ENCODE data around the gene TPRN.

TPRN gene

GRCh38 chr9:137158625-137159024, 41.9 kb downstream of the TPRN start:
- DNase-seq, result no peak

GRCh38 chr9:137157618-137158415, 42.7 kb downstream of the TPRN start:
- DNase-seq, result no peak

DNA sequence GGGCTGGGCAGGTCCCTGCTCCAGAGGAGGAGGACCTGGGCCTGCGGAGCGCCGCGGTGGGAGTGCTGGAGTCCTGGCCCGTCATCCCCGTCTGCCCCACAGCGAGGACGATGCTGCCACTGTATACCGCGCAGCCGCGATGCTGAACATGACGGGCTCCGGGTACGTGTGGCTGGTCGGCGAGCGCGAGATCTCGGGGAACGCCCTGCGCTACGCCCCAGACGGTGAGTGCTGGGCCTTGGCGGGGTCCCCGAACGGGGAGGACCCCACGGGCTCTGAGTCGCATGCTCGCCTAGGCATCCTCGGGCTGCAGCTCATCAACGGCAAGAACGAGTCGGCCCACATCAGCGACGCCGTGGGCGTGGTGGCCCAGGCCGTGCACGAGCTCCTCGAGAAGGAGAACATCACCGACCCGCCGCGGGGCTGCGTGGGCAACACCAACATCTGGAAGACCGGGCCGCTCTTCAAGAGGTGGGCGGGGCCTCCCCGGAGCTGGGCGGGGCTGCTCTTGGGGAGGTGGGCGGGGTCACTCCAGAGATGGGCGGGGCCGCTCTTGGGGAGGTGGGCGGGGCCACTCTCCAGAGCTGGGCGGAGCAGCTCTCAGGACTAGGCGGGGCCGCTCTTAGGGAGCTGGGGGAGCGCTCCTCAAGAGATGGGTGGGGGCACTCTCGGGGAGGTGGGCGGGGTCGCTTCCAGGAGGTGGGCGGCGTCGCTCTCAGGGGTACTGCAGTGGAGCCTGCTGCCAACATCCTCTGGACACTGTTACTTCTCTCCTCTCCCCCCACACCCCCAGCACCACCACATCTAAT, 43.8 kb downstream of the TPRN start:
- no peak for DNase-seq

DNA sequence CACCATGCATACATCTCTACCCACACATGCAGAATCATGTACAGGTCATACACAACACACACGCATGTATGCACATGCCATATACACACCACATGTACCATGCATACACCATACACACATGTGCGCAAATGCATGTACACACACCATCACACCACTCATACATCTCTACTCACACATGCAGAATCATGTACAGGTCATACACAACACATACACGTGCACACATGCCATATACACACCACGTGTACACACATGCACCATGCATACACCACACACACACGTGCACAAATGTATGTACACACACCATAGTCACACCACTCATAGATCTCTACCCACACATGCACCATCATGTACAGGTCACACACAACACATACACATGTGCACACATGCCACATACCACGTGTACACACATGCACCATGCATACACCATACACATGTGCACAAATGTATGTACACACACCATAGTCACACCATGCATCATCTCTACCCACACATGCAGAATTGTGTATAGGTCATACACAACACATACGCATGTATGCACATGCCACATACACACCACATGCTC, 47.6 kb downstream of the TPRN start:
- no peak for DNase-seq

DNA sequence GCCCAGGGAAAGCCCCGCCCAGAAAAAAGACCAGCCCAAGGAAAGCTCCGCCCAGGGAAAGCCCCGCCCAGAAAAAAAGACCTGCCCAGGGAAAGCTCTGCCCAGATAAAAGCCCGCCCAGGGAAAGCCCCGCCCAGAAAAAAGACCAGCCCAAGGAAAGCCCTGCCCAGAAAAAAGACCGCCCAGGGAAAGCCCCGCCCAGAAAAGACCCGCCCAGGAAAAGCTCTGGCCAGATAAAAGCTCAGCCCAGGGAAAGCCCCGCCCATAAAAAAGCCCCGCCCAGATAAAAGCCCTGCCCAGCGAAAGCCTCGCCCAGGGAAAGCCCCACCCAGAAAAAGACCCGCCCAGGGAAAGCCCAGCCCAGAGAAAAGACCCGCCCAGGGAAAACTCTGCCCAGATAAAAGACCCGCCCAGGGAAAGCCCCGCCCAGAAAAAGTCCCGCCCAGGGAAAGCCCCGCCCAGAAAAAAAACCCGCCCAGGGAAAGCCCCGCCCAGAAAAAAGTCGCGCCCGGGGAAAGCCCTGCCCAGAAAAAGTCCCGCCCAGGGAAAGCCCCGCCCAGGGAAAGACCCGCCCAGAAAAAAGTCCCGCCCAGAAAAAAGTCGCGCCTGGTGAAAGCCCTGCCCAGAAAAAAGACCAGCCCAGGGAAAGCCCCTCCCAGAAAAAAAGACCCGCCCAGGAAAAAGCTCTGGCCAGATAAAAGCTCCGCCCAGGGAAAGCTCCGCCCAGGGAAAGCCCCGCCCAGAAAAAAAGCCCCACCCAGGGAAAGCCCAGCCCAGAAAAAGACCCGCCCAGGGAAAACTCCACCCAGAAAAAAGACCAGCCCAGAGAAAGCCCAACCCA, 49.7 kb downstream of the TPRN start:
- DNase-seq, result no peak

GRCh38 chr9:137149942-137150616, 50.5 kb downstream of the TPRN start:
- no peak for DNase-seq

DNA sequence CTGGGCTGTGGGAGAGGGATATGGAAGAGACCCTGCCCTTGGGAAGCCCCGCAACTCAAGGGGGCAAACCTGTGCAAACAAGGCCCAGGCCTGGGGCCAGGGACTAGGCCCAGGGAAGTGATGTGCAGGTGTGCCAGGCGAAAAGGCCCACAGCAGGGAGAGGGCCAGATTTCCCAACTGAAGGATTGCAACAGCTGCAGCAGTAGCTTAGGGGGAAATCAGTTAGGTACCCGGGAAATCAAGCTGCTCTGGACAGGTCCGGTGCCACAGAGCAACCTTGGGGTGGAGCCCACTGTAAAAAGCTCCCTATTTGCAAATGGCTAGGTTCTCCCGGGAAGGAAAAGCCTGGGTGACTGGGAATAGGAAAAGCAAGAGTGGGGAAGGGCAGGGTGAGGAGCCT, 51.2 kb downstream of the TPRN start:
- no peak for DNase-seq

DNA sequence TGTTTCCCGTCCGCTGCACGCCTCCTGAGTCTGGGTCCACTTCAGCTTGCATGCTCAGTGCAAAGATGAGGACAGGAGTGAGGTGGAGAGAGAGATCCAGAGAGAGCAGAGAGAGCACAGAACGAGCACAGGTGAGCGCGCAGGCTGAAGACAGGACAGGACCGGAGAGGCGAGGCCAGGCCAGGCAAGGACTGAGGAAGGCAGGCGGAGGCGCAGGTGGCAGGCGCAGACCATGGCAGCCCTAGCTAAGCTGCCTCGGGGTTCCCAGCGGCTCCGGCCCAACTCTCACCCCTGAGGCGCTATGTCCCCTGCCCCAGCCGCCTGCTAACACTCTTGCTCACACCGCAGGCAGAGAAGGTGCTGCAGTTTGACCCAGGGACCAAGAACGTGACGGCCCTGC, 51.9 kb downstream of the TPRN start:
- no peak for DNase-seq

GRCh38 chr9:137148242-137148641, 52.3 kb downstream of the TPRN start:
- no peak for DNase-seq

GRCh38 chr9:137147793-137148160, 52.8 kb downstream of the TPRN start:
- no peak for DNase-seq

GRCh38 chr9:137147091-137147792, 53.3 kb downstream of the TPRN start:
- DNase-seq, result no peak

DNA sequence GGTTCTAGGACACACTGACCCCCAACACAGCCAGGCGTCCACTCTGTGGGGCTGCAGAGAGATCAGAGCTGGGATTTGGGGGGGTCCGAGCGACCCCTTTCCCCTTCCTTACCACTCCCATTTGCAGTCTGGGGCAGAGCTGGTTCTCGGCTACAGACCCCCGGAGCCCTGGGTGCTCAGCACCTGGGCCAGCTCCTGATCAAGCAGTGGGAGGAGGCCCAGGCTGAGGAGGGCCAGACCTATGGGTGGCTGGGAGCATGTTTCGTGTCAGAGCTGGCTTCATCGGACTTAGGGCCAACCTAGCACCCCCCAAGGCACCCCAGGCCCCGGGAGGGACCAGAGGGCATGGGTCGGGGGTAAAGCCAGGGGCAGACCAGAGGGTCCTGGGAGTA, 54.0 kb downstream of the TPRN start:
- DNase-seq, result no peak

DNA sequence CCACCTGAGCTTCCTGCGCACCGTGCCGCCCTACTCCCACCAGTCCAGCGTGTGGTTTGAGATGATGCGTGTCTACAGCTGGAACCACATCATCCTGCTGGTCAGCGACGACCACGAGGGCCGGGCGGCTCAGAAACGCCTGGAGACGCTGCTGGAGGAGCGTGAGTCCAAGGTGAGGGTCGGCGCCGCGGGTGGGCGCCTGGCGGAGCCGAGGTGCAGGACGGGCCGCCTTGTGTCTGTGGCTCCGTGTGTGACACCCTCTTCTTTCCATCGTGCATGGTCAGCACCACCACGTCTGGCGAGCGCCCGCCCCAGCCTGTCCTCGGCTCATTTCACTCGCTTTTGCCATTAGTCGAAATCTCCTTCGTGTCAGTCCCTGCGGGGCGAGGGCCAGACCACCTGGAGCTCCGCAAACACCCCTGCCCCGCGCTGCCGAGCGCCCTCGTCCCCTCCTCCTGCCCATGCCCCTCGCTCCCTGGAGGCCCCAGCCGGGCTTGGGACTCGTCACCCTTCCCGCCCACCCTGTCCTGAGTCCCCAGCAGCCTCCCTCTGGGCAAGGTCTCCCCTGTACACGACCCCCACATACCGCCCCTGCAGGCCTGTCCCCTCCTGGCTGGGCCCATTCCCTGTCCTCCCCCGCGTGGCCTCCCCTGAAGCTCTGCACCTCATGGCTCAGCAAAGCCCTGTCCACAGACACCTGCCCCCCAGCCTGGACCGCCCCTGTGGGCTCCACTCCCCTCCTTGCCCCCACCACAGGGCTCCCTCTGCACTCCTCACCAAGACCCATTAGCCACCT, 54.6 kb downstream of the TPRN start:
- no peak for DNase-seq

DNA sequence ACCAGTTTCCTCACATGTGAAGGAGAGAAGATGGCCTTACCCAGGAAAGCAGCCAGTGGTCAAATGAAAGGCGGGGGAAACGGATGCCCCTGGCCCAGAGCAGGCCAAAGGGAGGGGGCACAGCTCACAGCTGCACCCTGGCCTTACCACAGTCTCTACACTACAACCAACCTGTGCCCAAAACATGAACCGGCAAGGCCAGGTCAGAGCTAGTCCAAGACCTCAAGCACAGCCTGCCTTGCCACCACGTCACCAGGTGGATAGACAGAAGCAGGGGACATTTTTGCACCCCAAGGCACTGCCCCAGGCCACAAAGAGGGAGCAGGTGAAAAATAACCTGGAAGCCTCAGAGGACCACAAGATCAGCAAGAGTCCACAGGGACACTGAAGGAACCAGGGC, 57.1 kb downstream of the TPRN start:
- DNase-seq, result no peak

- DNase-seq, result no peak
Measured at GRCh38 chr9:137141976-137142936, 58.3 kb downstream of the TPRN start.

All from NCI-H1092 treated with DMSO at 0.1 percent for 48 hours (cell line).